Dedifferentiated amniotic fluid mesenchymal stem cell (primary cell): ENCODE measurements around the gene CITED4.

Experiments
- DNase-seq: peaks from one replicate; pipeline ENCODE4 v3.0.0-alpha.2; 2016; ENCODE audit errors: extremely low spot score

Gene CITED4

GRCh38 chr1:40853885-40854170, 8.3 kb downstream of the CITED4 start:
- no peak for DNase-seq

- DNase-seq = no peak
Observed at GRCh38 chr1:40853113-40853884, 8.9 kb downstream of the CITED4 start.

DNA sequence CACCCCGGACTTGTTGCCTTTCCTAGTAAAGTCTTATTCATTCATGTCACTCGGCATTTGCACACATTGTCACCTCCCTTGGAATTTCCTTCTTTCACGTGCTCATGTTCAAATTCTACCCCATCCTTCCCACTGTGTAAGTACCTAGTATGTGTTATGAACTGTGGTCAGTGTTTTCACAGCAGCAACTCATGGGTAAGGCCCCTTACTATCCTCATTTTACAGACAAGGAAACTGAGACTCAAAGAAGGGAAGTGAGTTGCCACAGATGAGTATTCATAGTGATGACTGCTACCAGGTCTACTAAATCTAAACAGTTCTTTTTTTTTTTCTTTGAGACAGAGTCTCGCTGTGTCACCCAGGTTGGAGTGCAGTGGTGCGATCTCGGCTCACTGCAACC, 10.5 kb downstream of the CITED4 start:
- DNase-seq = no peak

DNA sequence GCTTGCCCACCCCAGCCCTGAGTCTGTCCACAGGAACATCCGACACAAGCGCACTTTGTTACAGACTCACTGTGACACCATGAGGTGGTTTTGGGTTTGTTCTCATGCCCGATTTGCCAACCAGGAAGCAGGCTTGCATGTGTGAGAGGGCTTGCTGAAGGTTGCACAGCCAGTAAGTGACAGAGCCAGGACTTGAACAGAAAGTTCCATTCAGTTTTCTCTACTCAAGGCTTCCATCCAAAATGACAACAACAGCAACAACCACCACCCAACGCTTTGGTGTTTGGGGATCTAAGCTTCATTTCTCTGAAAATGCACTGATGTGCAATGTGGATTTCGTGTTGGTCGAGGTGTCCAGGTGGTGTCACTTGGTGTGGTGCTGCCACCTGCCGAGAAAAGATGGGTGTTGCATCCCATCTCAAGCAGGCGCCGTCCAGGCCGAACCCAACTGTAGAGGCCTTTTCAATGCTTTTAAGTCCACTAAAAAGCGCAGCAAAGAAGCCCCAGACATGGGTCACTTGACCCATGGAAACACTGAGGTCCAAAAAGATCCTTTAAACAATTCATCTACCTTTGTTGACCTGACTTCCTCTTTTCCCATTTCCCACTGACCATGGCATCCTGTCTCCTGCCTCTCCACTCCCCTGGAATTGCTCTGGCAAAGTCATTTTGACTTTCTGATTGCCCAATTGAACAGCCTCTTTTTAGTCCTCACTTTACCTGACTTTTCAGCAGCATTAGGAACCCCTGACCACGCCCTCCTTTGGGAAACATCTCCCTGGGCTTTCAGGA, 12.2 kb downstream of the CITED4 start:
- DNase-seq = peak; percentile 55

DNA sequence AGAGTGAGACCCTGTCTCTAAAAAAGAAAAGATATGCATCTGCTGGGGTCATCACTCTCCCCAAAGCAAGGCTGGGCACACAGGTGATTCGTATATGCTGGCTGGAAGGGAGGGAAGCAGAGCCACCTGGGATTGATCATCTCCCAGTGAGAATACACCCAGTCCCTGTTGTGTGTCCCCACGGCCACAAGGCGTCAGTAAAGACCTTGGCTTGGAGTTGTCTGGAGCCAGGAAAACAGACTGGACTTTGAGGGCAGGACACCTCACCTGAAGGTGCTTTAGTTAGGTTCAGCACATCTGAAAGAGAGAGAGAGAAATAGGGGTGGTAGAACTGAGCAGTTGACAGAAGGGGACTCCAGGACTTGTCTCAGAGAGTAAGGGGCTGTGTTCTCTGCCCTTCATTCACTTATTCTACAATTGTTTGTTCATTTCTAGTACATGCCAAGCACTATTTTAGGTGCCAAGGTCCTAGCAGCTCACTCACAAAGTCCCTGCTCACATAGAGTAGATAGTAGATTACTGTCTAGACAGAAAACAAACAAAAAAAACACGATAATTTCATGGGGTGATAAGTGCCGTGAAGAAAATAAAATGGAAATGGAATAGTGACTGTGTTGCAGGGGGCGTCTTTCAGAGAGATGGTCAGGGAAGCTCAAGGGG, 13.5 kb downstream of the CITED4 start:
- peak; percentile 55 for DNase-seq

DNA sequence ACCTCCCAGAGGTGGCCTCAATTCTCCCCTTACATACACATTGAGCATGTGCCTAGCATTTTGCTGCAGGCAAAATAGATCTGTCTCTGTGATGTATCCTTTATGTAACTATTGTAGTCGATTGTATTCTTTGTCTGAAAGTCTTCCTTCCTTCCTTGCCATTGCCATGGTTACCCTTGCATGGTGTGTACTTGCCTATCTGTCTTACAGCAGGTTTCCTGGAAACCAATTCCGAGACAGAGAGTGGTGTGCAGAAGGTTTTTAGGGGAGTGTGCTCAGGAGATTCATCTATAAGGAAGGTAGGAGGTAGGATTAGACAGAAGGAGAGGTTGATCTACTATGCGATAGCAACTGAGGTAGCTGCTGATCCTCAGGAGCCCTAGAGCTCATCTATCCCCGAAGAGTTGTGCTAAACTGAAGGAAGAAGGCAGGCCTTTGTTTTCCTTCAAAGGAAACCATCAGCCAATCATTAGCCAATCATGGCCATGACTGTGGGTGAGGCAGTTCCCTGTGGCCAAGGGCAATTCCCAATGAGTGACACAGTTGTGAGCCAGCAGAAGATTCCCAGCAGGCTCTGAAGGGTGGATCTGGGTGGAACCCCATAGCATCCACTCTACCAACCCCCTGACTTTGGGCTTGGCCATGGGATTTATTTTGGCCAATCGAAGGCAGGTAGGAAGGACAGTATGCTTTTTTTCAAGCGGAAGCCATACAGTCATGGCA, 15.0 kb downstream of the CITED4 start:
- DNase-seq = no peak

GRCh38 chr1:40845895-40846294, 16.3 kb downstream of the CITED4 start:
- no peak for DNase-seq

DNA sequence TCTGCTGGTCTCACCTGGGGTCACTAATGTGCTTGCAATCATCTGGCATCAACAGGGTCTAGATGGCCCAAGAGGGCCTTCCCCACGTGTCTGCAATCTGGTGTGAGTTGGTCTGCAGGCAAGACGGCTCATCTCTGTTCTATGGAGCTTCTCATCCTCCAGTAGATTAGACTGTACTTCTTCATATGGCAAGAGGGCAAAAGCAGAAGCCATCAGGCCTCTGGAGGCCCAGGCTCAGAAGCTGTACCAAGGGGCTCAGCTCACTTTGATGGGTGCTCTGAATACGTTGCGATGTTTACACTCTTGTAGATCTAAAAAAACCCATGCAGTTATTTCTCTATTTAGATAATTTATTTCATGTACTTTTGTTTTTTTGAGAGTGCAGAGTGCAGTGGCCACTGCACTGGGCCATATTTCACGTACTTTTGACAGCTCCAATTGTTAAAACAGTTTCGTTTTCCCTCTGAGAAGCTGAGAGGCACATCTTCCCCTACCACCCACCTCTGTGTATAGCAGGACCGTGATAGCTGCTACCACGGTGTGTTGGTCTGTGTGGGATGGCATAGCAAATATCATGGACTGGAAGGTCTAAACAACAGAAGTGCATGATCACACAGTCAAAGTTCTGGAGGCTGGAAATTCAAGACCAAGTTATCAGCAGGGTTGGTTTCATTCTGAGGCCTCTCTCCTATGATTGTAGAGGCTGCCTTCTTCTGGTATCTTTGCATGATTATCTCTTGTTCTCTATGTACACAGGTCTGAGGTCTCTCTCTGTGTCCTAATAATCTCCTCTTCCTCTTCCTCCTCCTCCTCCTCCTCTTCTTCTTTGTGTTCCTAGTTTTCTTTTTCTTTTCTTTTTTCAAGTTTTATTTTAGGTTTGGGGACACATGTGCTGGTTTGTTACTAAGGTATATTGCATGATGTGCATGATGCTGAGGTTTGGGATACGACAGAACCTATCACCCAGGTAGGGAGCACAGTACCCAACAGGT, 17.0 kb downstream of the CITED4 start:
- no peak for DNase-seq

GRCh38 chr1:40844079-40844478, 18.1 kb downstream of the CITED4 start:
- no peak for DNase-seq

DNA sequence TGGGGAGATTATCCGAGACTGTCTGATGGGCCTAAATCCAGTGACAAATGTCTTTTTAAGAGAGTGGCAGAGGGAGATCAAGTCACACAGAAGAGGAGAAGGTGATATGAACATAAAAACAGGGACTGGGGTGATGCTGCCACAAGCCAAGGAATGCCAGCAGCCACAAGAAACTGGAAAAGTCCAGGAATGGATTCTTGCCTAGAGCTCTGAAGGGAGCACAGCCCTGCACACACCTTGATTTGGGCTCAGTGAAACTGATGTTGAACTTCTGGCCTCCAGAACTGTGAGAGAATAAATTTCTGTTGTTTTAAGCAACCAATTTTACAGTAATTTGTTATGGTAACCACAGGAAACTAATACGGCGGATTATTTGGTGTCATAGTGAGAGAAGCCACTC, 19.5 kb downstream of the CITED4 start:
- no peak for DNase-seq

DNA sequence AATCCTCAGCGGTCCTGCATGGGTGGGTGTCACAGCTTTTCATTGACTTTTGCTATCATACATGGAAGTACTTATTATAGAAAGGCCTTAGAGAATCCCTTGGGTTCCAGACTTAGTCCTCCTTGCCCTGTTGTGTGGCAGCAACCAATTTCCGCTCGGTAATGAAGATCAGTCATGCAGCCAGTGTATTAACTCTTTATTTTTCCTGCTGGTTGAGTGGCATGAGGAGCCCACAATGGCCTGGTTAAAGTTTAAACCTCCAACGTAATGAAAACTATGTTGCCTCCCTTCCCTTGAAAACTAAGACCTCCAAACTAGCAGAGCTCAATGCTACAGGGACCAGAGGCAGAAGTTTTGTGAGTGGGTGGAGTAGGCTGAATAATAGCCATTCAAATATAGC, 20.0 kb downstream of the CITED4 start:
- no peak for DNase-seq

DNA sequence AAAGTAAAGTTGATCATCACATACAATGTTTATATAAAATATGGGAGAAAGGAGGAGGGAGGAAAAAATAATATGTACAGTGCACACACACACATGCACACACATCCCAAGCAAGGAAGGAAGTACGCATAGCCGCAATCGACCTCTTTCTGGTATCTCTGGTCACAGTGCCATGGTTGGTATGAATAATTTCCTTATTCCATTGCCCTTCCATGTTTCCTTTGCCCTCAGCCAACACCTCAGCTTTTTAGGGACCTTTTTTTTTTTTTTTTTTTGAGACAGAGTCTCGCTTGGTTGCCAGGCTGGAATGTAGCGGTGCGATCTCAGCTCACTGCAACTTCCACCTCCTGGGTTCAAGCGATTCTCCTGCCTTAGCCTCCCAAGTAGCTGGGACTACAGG, 20.6 kb downstream of the CITED4 start:
- no peak for DNase-seq

GRCh38 chr1:40840526-40841323, 21.4 kb downstream of the CITED4 start:
- no peak for DNase-seq

GRCh38 chr1:40839943-40840335, 22.2 kb downstream of the CITED4 start:
- DNase-seq = no peak

- no peak for DNase-seq
Observed at GRCh38 chr1:40838980-40839942, 22.9 kb downstream of the CITED4 start.

DNA sequence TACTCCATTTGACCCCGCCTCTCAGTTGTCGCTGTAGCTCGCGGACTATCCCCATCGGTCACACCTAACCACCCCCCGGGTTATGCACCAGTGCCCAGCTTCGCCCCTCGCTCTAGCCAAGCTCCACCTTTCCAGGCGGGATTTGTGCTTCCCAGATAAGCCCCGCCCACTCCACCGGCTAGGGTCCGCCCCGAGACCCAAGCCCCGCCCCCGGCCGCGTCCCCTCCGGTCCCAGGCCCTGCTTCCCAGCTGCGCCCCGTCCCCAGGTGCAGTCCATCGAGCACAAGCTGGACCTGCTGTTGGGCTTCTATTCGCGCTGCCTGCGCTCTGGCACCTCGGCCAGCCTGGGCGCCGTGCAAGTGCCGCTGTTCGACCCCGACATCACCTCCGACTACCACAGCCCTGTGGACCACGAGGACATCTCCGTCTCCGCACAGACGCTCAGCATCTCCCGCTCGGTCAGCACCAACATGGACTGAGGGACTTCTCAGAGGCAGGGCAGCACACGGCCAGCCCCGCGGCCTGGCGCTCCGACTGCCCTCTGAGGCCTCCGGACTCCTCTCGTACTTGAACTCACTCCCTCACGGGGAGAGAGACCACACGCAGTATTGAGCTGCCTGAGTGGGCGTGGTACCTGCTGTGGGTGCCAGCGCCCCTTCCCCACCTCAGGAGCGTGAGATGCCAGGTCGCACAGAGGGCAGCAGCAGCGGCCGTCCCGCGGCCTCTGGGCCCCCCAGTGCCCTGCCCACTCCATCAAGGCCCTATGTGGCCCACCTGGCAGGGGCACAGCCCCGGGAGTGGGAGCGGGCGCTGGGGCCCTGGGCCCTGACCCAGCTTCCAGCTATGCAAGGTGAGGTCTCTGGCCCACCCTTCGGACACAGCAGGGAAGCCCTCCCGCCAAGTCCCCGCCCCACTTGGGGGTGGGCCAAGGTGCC, 23.9 kb downstream of the CITED4 start:
- no peak for DNase-seq

DNA sequence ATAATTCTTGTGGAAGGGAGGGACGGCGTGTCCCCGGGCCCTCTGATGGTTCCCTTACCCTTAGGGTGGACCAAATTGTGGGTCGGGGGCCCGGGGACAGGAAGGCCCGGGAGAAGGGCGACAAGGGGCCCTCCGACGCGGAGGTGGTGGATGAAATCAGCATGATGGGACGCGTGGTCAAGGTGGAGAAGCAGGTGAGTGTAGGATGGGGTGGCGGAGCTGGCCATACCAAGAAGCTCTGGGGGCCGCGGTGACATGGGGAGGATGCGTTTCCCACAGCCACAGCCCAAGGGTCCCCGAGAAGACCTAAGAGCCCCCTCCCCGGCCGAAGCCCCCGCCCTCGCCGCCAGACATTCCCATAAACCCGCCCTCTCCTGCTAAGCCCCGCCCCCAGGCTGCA, 24.6 kb downstream of the CITED4 start:
- no peak for DNase-seq

DNA sequence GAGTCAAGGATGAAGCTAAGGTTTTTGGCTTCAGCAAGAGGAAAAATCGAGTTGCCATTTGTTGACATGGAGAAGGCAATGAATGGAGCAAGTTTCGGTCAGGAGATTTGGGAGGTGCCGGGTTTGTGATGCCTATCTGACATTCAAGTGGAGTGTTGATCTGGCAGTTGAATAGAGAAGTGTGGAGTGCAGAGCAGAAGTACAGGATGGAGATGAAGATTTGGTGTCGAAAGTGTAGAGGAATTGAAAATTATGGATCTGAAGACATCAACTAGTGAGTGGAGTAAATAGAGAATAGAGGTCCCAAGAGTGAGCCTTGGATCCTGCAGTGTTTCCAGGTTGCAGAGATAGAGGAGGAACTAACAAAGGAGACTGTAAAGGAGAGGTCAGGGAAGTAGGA, 25.9 kb downstream of the CITED4 start:
- no peak for DNase-seq
